ENCODE data around the gene TBL1XR1. TPM values are rescaled to one million over a fixed set of nuclear protein-coding genes. Genes with fewer than 3 reads are reported as not detected.
A peak's percentile ranks its signal among the peaks of the same experiment; 100 is the strongest.

The TBL1XR1 gene
- total and polyA plus RNA-seq, 9 donors: 54.1 to 94.2 (median 72.4) TPM

DNA sequence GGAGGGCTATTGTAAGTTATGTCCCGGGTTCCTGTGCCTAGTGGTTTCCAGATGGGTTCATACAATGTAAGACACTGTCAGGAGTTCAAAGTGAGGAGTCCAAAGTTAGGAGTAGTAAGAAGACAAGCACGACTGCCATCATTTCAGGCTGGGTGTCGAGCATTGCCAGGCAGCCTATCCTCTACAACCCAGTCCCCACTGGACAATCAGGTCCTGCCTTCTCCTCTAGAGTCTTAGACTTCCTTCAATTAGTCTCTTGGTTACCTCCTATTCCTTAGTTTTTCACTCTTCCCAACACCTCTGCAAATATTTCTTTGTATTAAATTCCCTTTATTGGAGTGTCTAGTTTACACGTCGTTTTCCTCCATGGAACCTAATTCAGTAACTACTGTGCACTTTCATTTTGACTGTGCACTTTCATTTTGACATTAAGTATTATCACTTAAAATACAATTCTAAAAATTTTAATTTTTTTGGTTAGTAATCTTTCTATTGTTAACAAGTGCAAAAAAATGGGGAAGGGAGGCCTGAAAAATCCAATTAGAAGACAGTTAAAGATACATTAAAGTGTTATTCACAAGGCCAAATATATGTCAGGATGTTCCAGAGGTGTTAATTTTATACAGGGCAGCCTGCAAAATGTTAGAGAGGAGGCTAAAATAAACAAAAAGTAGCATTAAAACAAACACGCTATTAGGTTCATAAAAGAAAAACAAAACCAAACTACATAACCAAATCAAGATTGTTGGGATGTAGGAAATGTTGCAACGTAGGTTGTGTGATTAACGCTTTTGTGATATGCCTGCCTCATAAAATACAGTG is 155.3 kb downstream of the TBL1XR1 start:
- Histone ChIP-seq H3K4me1 (ENCODE audit: control insufficient read depth, insufficient read depth, low read length) (peaks cover 8% of the 10 kb centered on the region), H3K27me3 (ENCODE audit: control insufficient read depth, insufficient read depth, low read length) (no peaks in the 10 kb centered on the region), H3K27ac (ENCODE audit: low read length) (no peak overlapping the region), H3K9me3 (replicated peaks; ENCODE audit: control insufficient read depth, low read depth, low read length) (no peaks in the 10 kb centered on the region), H3K4me3 (ENCODE audit: low read length) (no peak overlapping the region), H3K36me3 (ENCODE audit: control insufficient read depth, insufficient read depth, low read length) (peaks cover 28% of the 10 kb centered on the region)
- WGBS (ENCODE audit: insufficient coverage): 100% methylated on average over 2 of the region's 8 CpGs
- DNase-seq: no peak

DNA sequence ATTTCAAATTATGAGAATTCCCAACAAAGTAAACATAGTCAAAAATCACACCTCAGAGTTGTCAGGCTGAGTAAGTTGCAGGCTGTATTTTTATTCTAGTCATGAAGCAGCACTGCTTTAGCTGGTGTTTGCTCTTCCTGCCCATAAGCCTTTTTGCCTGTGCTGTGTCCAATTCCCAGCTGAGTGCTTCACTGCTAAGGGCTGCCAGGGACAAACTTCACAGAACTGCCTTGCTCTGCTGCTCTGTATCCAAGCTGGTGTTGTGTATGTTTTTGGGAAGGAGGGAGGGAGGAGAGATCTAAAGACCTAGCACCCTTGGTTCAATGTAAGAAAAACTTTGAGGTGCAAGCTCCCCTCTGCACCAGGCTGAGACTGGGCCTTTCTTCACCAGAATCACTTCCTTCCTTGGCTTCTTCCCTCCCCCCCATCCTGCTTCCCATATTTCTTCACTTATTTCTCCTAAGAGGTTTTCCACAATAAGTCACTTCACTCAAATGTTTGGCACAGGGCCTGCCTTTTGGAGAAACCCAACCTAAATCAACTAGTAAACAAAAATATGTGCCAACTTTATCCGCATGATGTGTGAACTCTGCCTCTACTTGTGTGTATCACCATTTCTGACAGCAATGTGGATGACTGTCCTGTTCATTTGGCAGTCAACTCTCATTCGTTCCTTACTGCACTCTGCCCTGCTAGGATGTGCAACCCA is 156.1 kb downstream of the TBL1XR1 start:
- Histone ChIP-seq H3K27ac (ENCODE audit: low read length) (peak overlapping the region; percentile 4), H3K9me3 (replicated peaks; ENCODE audit: control insufficient read depth, low read depth, low read length) (no peaks in the 10 kb centered on the region), H3K4me3 (ENCODE audit: low read length) (no peak overlapping the region), H3K4me1 (ENCODE audit: control insufficient read depth, insufficient read depth, low read length) (peaks cover 8% of the 10 kb centered on the region), H3K36me3 (ENCODE audit: control insufficient read depth, insufficient read depth, low read length) (peaks cover 29% of the 10 kb centered on the region), H3K27me3 (ENCODE audit: control insufficient read depth, insufficient read depth, low read length) (no peaks in the 10 kb centered on the region)
- WGBS (ENCODE audit: insufficient coverage): 50% methylated on average over 1 of the region's 2 CpGs
- DNase-seq: peak; percentile 75

DNA sequence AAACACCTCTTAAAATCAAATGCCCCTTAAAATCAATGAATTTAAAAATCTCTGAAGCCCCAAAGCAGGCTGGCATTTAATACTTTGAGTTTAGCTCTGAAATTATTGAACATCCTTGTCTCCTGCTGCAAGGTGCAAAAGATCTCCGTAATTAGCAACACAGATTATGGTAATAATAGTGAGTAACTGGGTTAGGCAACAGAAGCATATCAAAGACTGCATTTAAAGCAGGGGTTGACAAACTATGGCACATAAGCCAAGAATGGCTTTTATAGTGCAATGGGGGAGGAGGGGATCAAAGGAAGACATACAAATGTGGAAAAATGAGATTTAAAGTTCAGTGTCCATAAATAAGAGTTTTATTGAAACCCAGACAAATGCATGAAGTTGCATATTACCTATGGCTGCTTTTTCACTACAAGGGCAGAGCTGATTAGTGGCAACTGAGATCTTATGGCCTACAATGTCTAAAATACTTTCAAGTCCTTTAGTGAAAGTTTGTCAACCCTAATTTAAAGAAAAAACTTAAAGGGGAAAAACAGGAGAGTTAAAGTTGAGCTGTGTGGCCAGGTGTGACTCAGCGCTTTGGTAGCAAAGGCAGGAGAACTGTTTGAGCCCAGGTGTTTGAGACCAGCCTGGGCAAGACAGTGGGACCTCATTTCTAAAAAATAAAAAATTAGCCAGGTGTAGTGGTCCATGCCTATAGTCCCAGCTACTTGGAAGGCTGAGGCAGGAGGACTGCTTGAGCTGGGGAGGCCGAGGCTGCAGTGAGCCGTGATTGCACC is 157.6 kb downstream of the TBL1XR1 start:
- Histone ChIP-seq H3K4me3 (ENCODE audit: low read length) (no peak overlapping the region), H3K4me1 (ENCODE audit: control insufficient read depth, insufficient read depth, low read length) (peaks cover 8% of the 10 kb centered on the region), H3K9me3 (replicated peaks; ENCODE audit: control insufficient read depth, low read depth, low read length) (no peaks in the 10 kb centered on the region), H3K27me3 (ENCODE audit: control insufficient read depth, insufficient read depth, low read length) (no peaks in the 10 kb centered on the region), H3K36me3 (ENCODE audit: control insufficient read depth, insufficient read depth, low read length) (peaks cover 22% of the 10 kb centered on the region), H3K27ac (ENCODE audit: low read length) (no peak overlapping the region)
- 92% methylated on average over 2 of the region's 4 CpGs for WGBS (ENCODE audit: insufficient coverage)
- DNase-seq: no peak

DNA sequence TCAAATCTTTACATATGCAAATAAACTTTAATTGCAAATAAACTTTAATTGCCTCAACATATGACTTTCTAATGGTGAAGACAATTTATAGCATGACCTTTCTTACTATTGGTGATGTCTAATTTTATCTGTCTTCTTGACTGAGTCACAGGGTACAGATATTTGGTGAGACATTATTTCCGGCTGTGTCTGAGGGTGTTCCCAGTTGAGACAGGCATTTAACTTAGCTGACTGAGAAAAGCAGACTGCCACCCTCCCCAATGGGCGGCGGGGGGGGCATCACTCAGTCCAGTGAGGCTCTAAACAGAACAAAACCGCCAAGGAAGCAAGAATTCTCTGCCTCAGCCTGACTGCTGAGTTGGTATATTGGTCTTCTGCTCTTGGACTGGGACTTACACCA is 160.0 kb downstream of the TBL1XR1 start:
- DNase-seq: no peak
- no peak overlapping the region for H3K27ac ChIP-seq (ENCODE audit: low read length)
- peaks cover 8% of the 10 kb centered on the region for H3K4me1 ChIP-seq (ENCODE audit: control insufficient read depth, insufficient read depth, low read length)
- H3K27me3 ChIP-seq (ENCODE audit: control insufficient read depth, insufficient read depth, low read length): no peaks in the 10 kb centered on the region
- peaks cover 24% of the 10 kb centered on the region for H3K36me3 ChIP-seq (ENCODE audit: control insufficient read depth, insufficient read depth, low read length)
- no peak overlapping the region for H3K4me3 ChIP-seq (ENCODE audit: low read length)
- WGBS (ENCODE audit: insufficient coverage): 100% methylated on average over 1 of the region's 4 CpGs
- no peaks in the 10 kb centered on the region for H3K9me3 ChIP-seq (replicated peaks; ENCODE audit: control insufficient read depth, low read depth, low read length)

DNA sequence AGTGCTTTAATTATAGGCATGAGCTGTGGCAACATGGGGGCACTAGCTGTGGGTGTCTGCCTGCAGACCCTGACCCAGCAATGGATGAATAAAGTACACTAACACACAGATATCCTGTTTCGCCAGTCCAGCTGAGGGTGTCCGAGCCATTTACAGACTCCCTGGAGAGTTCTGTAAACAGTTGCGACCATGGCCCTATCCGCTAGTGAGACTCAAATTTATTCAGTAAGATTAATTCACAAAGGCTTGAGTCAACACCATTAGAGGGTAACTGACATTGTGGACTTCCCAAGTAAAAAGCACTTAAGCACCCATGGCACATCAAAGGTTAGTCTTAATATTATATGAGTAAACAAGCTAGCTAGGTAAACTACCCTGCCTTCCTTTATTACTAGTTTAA is 161.6 kb downstream of the TBL1XR1 start:
- Histone ChIP-seq H3K27me3 (ENCODE audit: control insufficient read depth, insufficient read depth, low read length) (no peaks in the 10 kb centered on the region), H3K4me3 (ENCODE audit: low read length) (no peak overlapping the region), H3K27ac (ENCODE audit: low read length) (no peak overlapping the region), H3K9me3 (replicated peaks; ENCODE audit: control insufficient read depth, low read depth, low read length) (no peaks in the 10 kb centered on the region), H3K4me1 (ENCODE audit: control insufficient read depth, insufficient read depth, low read length) (no peaks in the 10 kb centered on the region), H3K36me3 (ENCODE audit: control insufficient read depth, insufficient read depth, low read length) (peaks cover 18% of the 10 kb centered on the region)
- WGBS (ENCODE audit: insufficient coverage): 92% methylated on average over 4 of the region's 4 CpGs
- DNase-seq: no peak

DNA sequence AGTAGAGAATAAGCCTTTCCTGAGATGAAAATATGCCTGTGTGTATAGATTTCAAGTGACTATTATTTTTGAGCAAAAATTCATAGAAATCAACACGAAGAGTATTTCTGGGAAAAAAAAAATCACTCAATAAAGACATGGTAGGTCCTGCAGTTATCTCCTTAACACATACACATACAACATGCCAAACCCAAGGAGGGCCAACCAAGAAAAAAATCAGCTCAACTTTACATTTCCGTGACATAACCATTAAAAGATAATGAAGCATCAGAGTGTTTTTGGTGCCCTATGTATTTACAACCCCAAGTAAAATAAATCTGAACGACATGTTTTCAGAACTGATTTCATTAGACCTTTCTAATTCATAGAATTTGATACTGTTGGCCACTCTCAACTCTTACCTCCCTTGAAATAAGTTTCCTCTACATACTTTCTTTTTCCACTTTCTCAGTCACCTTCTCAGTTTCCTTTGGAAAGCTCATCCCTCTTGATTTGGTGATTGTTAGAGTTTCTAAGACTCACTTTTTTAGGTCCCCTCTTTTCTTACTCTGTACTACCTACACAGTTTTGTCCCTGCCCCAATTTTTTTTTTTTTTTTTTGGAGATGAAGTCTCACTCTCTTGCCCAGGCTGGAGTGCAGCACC is 162.3 kb downstream of the TBL1XR1 start:
- Histone ChIP-seq H3K27ac (ENCODE audit: low read length) (no peak overlapping the region), H3K9me3 (replicated peaks; ENCODE audit: control insufficient read depth, low read depth, low read length) (no peaks in the 10 kb centered on the region), H3K36me3 (ENCODE audit: control insufficient read depth, insufficient read depth, low read length) (peaks cover 18% of the 10 kb centered on the region), H3K4me3 (ENCODE audit: low read length) (no peak overlapping the region), H3K27me3 (ENCODE audit: control insufficient read depth, insufficient read depth, low read length) (no peaks in the 10 kb centered on the region), H3K4me1 (ENCODE audit: control insufficient read depth, insufficient read depth, low read length) (no peaks in the 10 kb centered on the region)
- DNase-seq: no peak
- WGBS (ENCODE audit: insufficient coverage): no CpG with 5 or more reads among the region's 3 CpGs

DNA sequence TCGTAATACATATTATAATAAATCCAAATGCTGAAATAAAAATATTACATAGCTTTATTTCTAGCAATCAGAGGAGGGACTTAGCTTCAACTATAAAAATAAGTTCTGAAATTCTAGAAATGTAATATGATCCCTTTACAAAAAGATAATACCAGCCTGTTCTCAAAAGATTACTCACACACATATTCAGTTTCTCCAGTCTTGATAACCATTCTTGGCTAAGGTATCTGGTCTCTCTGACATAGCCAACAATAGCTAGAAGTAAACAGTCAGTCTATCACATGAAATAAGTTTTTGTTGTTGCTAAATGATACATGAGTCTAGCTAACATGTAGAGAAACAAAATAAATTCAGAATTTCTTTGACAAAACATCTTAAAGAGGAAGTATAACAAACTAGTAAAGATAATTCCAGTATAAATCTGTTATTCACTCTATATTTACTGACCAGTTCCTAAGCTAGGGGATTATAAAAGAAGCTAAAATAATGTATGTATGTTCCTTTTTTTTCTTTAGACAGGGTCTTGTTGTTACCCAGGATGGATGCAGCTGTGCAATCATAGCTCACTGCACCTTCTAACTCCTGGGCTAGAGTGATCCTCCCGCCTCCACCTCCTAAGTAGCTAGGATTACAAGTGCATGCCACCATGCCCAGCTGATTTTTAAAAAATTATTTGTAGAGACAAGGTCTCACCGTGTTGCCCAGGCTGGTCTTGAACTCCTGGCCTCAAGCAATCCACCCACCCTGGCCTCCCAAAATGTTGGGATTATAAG is 170.6 kb downstream of the TBL1XR1 start:
- no peak overlapping the region for H3K4me3 ChIP-seq (ENCODE audit: low read length)
- 83% methylated on average over 1 of the region's 3 CpGs for WGBS (ENCODE audit: insufficient coverage)
- H3K4me1 ChIP-seq (ENCODE audit: control insufficient read depth, insufficient read depth, low read length): peaks cover 3% of the 10 kb centered on the region

DNA sequence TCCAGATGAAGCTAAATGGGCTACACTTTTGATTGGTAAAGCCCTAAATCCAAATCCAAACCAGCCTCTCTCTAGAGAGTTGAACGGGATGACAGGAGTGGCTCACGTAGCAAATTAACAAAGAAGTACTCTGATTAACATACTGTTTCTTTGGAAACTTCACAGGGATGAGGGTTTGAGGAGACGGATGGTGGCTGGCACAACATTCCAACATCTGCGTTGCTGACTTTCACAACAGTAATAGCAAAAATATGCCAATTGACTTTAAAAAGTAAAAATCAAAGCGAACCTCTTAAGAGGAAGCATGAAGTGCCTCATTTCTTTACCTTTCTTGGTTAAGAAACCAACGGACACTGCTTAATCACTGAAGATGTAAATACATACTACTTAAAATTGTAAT is 181.4 kb downstream of the TBL1XR1 start:
- Histone ChIP-seq H3K4me3 (ENCODE audit: low read length) (no peak overlapping the region), H3K27ac (ENCODE audit: low read length) (no peak overlapping the region), H3K36me3 (ENCODE audit: control insufficient read depth, insufficient read depth, low read length) (peaks cover 3% of the 10 kb centered on the region), H3K4me1 (ENCODE audit: control insufficient read depth, insufficient read depth, low read length) (no peaks in the 10 kb centered on the region), H3K9me3 (replicated peaks; ENCODE audit: control insufficient read depth, low read depth, low read length) (no peaks in the 10 kb centered on the region), H3K27me3 (ENCODE audit: control insufficient read depth, insufficient read depth, low read length) (no peaks in the 10 kb centered on the region)
- no CpG with 5 or more reads among the region's 6 CpGs for WGBS (ENCODE audit: insufficient coverage)
- DNase-seq: no peak

More for the DNA sequence above, 170.6 kb downstream of the TBL1XR1 start:
- no peak for DNase-seq
- no peaks in the 10 kb centered on the region for H3K27me3 ChIP-seq (ENCODE audit: control insufficient read depth, insufficient read depth, low read length)
- peaks cover 10% of the 10 kb centered on the region for H3K36me3 ChIP-seq (ENCODE audit: control insufficient read depth, insufficient read depth, low read length)
- no peaks in the 10 kb centered on the region for H3K9me3 ChIP-seq (replicated peaks; ENCODE audit: control insufficient read depth, low read depth, low read length)
- no peak overlapping the region for H3K27ac ChIP-seq (ENCODE audit: low read length)

DNA sequence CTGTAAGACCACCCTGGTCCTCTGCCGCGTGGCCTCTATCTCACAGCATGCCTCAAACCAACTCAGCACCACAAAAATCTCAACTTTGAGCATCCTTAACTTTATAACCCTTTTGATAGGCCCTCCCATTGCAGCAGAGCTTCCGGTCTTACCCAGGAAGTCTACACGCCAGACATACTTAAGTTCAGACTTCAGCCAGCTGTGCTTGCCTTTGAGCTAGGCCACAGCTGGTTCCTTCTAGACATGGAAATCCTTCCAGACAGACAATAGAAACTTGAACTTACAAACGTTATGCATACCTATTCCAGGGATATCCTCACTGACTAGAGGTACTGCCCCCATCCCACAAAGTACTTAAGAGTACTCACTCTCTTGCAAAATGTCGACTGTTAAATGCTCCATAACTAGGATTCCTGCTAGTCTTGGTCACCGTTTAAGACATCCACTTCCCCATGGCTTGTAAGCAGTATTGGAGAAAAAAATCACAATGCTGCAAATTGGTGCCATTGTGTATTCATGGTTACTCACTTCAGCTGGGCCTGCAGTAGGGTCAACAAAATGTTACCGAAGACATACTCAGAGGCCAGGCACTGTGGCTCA is 183.5 kb downstream of the TBL1XR1 start:
- no peaks in the 10 kb centered on the region for H3K27me3 ChIP-seq (ENCODE audit: control insufficient read depth, insufficient read depth, low read length)
- WGBS (ENCODE audit: insufficient coverage): 71% methylated on average over 5 of the region's 8 CpGs
- H3K36me3 ChIP-seq (ENCODE audit: control insufficient read depth, insufficient read depth, low read length): peaks cover 3% of the 10 kb centered on the region
- no peaks in the 10 kb centered on the region for H3K9me3 ChIP-seq (replicated peaks; ENCODE audit: control insufficient read depth, low read depth, low read length)
- no peak overlapping the region for H3K27ac ChIP-seq (ENCODE audit: low read length)
- H3K4me1 ChIP-seq (ENCODE audit: control insufficient read depth, insufficient read depth, low read length): no peaks in the 10 kb centered on the region
- no peak for DNase-seq
- H3K4me3 ChIP-seq (ENCODE audit: low read length): no peak overlapping the region

Measured in muscle of leg (tissue), 11 donors.